Activated CD4-positive, alpha-beta T cell treated with anti-CD3 and anti-CD28 coated beads for 36 hours (primary cell): ENCODE results near the gene LGALS7. TPM values are rescaled to one million over a fixed set of nuclear protein-coding genes. Genes with fewer than 3 reads are reported as not detected.

Source experiments
- ATAC-seq: fragments of 200-7000 bp; cut with Tn5 transposase; one replicate; pipeline ENCODE4 v1.10.0; 2021; ENCODE audit warnings: mild to moderate bottlenecking, moderate library complexity
- CTCF ChIA-PET: fragments of 350-600 bp; sonication (Branson Sonifier 250); formaldehyde crosslinking; loops from one replicate; lab custom pipeline; 2021; ENCODE audit warnings: antibody characterized with exemption; lab: Charles Lee
- POLR2A ChIA-PET: fragments of 350-600 bp; sonication (Branson Sonifier 250); formaldehyde crosslinking; loops from one replicate; lab custom pipeline; 2021; ENCODE audit warnings: antibody characterized with exemption, inconsistent platforms; lab: Charles Lee
- DNase-seq: peaks from one replicate; pipeline ENCODE4 v3.0.0-alpha.2; 2020
- H3K27ac Mint-ChIP-seq: one replicate; pipeline ENCODE4 v1.8.0; 2021; ENCODE audit warnings: mixed read lengths
- H3K27me3 Mint-ChIP-seq: one replicate; pipeline ENCODE4 v1.8.0; 2021; ENCODE audit warnings: mixed read lengths
- H3K36me3 Mint-ChIP-seq: one replicate; pipeline ENCODE4 v1.8.0; 2021; ENCODE audit warnings: low read depth, mixed read lengths
- H3K4me1 Mint-ChIP-seq: one replicate; pipeline ENCODE4 v1.8.0; 2021; ENCODE audit warnings: mixed read lengths
- H3K4me3 Mint-ChIP-seq: one replicate; pipeline ENCODE4 v1.8.0; 2021; ENCODE audit warnings: mild to moderate bottlenecking, moderate library complexity, mixed read lengths
- H3K9me3 Mint-ChIP-seq: one replicate; pipeline ENCODE4 v1.8.0; 2021; ENCODE audit warnings: low read depth, mixed read lengths
- intact Hi-C, 2 experiments: fragments of 100-400 bp; cut with DNase I in 1 of 2; cut with micrococcal nuclease in 1 of 2; formaldehyde crosslinking; loops; one replicate each; pipeline versions ENCODE4 v1.14.2 to v1.15.1; 2022 to 2024; cut with DNase I, micrococcal nuclease
- total RNA-seq, 2 experiments: library from RNA; stranded (reverse); gene quantifications; one replicate each; pipeline ENCODE4 v1.2.3, GENCODE V29; 2021

LGALS7 gene
- total RNA-seq, 2 experiments from 2014 or later, result not detected

- ChIA-PET CTCF (interaction anchor here (0.6 kb wide), 1 partner anchor 133 kb away, joined by 3 read pairs; no protein-coding TSS in a partner anchor), POLR2A (no interaction called here)
- Mint-ChIP-seq H3K4me3 (no peak overlapping the region), H3K4me1 (peaks cover 27% of the 10 kb centered on the region), H3K27me3 (peaks cover 2% of the 10 kb centered on the region), H3K36me3 (peaks cover 12% of the 10 kb centered on the region), H3K9me3 (no peaks in the 10 kb centered on the region), H3K27ac (no peak overlapping the region)
- DNase-seq (no peak), ATAC-seq (no peak)
- intact Hi-C loops, result loop anchor here (5.0 kb wide), 2 partner anchors 111 to 156 kb away; no protein-coding TSS in a partner anchor
Observed at GRCh38 chr19:38731654-38732301, 41.5 kb downstream of the LGALS7 start.

GRCh38 chr19:38730731-38731589, 42.4 kb downstream of the LGALS7 start:
- peaks cover 15% of the 10 kb centered on the region for H3K36me3 Mint-ChIP-seq
- DNase-seq, result no peak
- no peak overlapping the region for H3K4me3 Mint-ChIP-seq
- H3K27me3 Mint-ChIP-seq, result no peaks in the 10 kb centered on the region
- H3K27ac Mint-ChIP-seq, result peak overlapping the region; percentile 60
- H3K4me1 Mint-ChIP-seq, result peaks cover 24% of the 10 kb centered on the region
- H3K9me3 Mint-ChIP-seq, result no peaks in the 10 kb centered on the region
- ChIA-PET CTCF (interaction anchor here (0.6 to 2.0 kb wide), 6 partner anchors 45 to 198 kb away, joined by 3 to 5 read pairs (median 4); no protein-coding TSS in a partner anchor), POLR2A (interaction anchor here (0.6 kb wide), 1 partner anchor 232 kb away, joined by 8 read pairs; no protein-coding TSS in a partner anchor)
- intact Hi-C loops, result loop anchor here (5.0 kb wide), 2 partner anchors 111 to 156 kb away; no protein-coding TSS in a partner anchor
- no peak for ATAC-seq

DNA sequence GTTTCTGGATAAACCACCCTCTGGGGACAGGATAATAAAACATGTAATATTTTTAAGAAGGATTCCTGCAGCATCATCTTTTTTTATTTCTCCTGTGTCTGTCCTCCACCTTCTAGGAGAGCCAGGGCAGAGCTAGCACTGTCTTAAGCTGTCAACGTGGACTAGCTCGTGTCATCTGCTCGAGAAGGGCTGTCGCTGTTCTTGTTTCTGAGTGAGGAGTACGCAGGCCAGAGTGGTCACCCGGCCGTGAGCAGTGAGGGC, 42.9 kb downstream of the LGALS7 start:
- no peaks in the 10 kb centered on the region for H3K9me3 Mint-ChIP-seq
- peaks cover 17% of the 10 kb centered on the region for H3K36me3 Mint-ChIP-seq
- peaks cover 23% of the 10 kb centered on the region for H3K4me1 Mint-ChIP-seq
- no peak overlapping the region for H3K4me3 Mint-ChIP-seq
- no peak for DNase-seq
- no peaks in the 10 kb centered on the region for H3K27me3 Mint-ChIP-seq
- no peak for ATAC-seq
- POLR2A ChIA-PET, result interaction anchor here (0.6 kb wide), 1 partner anchor 233 kb away, joined by 8 read pairs; no protein-coding TSS in a partner anchor
- intact Hi-C loops, result loop anchor here (5.0 kb wide), 2 partner anchors 112 to 157 kb away; no protein-coding TSS in a partner anchor
- CTCF ChIA-PET, result interaction anchor here (0.6 to 2.0 kb wide), 6 partner anchors 34 to 210 kb away, joined by 3 to 5 read pairs (median 4); no protein-coding TSS in a partner anchor
- H3K27ac Mint-ChIP-seq, result peak overlapping the region; percentile 60

DNA sequence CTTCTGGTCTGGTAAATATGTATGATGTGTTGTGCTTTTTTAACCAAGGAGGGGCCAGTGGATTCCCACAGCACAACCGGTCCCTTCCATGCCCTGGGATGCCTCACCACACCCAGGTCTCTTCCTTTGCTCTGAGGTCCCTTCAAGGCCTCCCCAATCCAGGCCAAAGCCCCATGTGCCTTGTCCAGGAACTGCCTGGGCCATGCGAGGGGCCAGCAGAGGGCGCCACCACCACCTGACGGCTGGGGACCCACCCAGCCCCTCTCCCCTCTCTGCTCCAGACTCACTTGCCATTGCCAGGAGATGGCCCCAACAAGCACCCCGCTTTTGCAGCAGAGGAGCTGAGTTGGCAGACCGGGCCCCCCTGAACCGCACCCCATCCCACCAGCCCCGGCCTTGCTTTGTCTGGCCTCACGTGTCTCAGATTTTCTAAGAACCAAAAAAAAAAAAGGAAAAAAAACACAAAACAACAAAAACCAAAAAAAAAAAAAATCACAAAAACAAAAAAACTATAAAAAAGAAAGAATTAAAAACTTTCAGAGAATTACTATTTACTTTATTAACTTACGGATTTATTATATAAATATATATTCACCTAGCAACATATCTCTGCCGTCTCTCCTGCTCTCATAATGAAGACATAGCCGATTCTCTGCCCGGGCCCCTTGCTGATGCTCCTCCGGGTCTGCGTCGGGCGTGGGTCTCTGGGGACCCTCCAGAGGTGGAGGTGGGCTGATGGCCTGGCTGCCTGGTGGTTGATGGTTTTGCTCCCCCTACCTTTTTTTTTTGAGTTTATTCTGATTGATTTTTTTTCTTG, 43.5 kb downstream of the LGALS7 start:
- ChIA-PET POLR2A (interaction anchor here (0.6 kb wide), 1 partner anchor 233 kb away, joined by 8 read pairs; no protein-coding TSS in a partner anchor), CTCF (interaction anchor here (0.6 to 2.0 kb wide), 6 partner anchors 33 to 210 kb away, joined by 3 to 5 read pairs (median 4); no protein-coding TSS in a partner anchor)
- peaks cover 17% of the 10 kb centered on the region for H3K36me3 Mint-ChIP-seq
- ATAC-seq (peak; percentile 82), DNase-seq (peak; percentile 92)
- H3K27me3 Mint-ChIP-seq, result no peaks in the 10 kb centered on the region
- intact Hi-C loops, result loop anchor here (1.0 to 5.0 kb wide), 5 partner anchors 108 to 202 kb away; partner anchors contain the start of genes MRPS12 (in 2 of the 2) and SARS2 (in 2 of the 2)
- H3K9me3 Mint-ChIP-seq, result no peaks in the 10 kb centered on the region
- peaks cover 18% of the 10 kb centered on the region for H3K4me1 Mint-ChIP-seq
- H3K27ac Mint-ChIP-seq, result peak overlapping the region; percentile 60
- H3K4me3 Mint-ChIP-seq, result no peak overlapping the region

GRCh38 chr19:38728752-38729541, 44.4 kb downstream of the LGALS7 start:
- ChIA-PET CTCF (interaction anchor here (0.9 to 2.0 kb wide), 3 partner anchors 103 to 159 kb away, joined by 4 to 5 read pairs (median 5); partner anchors contain the start of gene ECH1), POLR2A (no interaction called here)
- no peak overlapping the region for H3K27ac Mint-ChIP-seq
- H3K4me3 Mint-ChIP-seq, result no peak overlapping the region
- ATAC-seq, result no peak
- H3K4me1 Mint-ChIP-seq, result peaks cover 11% of the 10 kb centered on the region
- no peak for DNase-seq
- intact Hi-C loops, result loop anchor here (1.0 to 5.0 kb wide), 3 partner anchors 109 to 203 kb away; partner anchors contain the start of genes MRPS12 (in 2 of the 2) and SARS2 (in 2 of the 2)
- peaks cover 17% of the 10 kb centered on the region for H3K36me3 Mint-ChIP-seq
- H3K27me3 Mint-ChIP-seq, result no peaks in the 10 kb centered on the region
- no peaks in the 10 kb centered on the region for H3K9me3 Mint-ChIP-seq

DNA sequence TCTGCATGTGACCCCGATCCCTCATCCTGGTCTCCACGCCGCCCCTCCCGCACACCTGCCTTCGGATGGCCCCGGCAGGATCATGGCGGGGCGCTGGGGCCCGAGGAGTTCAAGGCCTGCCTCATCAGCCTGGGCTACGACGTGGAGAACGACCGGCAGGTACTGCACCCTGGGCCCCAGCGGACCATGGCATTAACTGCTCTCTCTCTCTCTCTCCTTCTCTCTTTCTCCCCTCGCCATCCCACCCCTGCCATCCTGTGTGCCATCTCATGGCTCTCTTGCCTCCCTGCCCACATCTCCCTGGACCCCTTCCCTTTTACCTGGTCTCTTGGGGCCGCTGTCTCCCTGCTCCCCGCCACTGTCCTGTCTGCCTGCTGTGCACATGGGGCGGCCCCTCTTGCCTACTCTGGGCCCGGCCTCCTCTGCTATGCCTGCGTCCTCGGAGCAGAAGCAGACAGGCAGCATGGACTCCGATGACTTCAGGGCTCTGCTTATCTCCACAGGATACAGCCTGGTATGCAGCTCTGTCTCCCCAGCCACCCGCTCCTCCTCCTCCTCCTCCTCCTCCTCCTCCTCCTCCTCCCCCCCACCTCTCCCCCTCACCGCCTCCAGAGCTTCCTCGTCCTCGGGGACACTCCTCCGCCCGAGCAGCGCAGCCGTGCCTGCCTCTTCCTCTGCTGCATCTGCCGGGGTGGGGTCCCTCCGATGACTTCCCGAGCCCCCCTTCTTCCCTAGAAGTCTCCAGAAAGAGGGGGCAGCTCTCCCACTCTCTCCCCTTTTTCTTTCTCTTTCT, 45.3 kb downstream of the LGALS7 start:
- H3K9me3 Mint-ChIP-seq, result no peaks in the 10 kb centered on the region
- CTCF ChIA-PET, result interaction anchor here (0.5 to 1.2 kb wide), 4 partner anchors 46 to 160 kb away, joined by 3 to 5 read pairs (median 4); partner anchors contain the start of gene ECH1
- H3K4me1 Mint-ChIP-seq, result peaks cover 8% of the 10 kb centered on the region
- intact Hi-C loops, result loop anchor here in 1 of 2 experiments (5.0 kb wide), 1 partner anchor 204 kb away; the partner anchor contains the start of genes MRPS12 and SARS2
- no peak overlapping the region for H3K4me3 Mint-ChIP-seq
- DNase-seq (no peak), ATAC-seq (no peak)
- H3K27me3 Mint-ChIP-seq, result no peaks in the 10 kb centered on the region
- no peak overlapping the region for H3K27ac Mint-ChIP-seq
- H3K36me3 Mint-ChIP-seq, result peaks cover 19% of the 10 kb centered on the region
- POLR2A ChIA-PET, result no interaction called here

DNA sequence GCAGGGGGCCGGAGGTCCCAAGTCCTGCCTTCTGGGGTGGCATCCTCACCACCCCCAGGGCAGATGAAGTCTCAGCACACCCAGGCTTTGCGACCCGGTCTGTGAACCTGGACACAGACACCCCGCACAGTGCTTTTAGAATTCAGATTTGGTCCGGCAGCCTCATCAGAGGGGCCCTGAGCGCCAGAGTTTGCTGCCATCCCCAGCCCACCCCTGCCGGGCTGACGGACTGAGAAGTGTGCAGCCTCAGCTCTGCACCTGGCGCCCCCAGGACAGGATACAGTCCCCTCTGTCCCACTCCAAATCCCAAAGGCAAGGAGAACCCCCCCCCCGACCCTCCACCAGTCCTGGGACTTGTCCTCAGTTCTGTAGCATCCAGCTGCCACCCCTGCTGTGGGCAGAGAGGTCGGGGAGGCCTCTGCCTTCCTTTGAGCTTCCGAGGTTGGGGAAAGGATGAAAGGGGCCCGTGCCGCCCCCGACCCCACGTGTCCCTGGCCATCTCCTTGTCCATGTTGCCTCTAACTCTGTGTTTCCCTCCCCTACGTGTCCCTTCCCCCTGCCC, 45.9 kb downstream of the LGALS7 start:
- H3K27ac Mint-ChIP-seq, result no peak overlapping the region
- peaks cover 8% of the 10 kb centered on the region for H3K4me1 Mint-ChIP-seq
- H3K36me3 Mint-ChIP-seq, result peaks cover 19% of the 10 kb centered on the region
- POLR2A ChIA-PET, result interaction anchor here (0.5 kb wide), 1 partner anchor 117 kb away, joined by 5 read pairs; no protein-coding TSS in a partner anchor
- H3K4me3 Mint-ChIP-seq, result no peak overlapping the region
- no peak for ATAC-seq
- intact Hi-C loops, result loop anchor here in 1 of 2 experiments (5.0 kb wide), 1 partner anchor 205 kb away; the partner anchor contains the start of genes MRPS12 and SARS2
- no peak for DNase-seq
- CTCF ChIA-PET, result interaction anchor here (0.6 to 1.1 kb wide), 2 partner anchors 137 to 449 kb away, joined by 3 read pairs; no protein-coding TSS in a partner anchor
- no peaks in the 10 kb centered on the region for H3K27me3 Mint-ChIP-seq
- H3K9me3 Mint-ChIP-seq, result no peaks in the 10 kb centered on the region

DNA sequence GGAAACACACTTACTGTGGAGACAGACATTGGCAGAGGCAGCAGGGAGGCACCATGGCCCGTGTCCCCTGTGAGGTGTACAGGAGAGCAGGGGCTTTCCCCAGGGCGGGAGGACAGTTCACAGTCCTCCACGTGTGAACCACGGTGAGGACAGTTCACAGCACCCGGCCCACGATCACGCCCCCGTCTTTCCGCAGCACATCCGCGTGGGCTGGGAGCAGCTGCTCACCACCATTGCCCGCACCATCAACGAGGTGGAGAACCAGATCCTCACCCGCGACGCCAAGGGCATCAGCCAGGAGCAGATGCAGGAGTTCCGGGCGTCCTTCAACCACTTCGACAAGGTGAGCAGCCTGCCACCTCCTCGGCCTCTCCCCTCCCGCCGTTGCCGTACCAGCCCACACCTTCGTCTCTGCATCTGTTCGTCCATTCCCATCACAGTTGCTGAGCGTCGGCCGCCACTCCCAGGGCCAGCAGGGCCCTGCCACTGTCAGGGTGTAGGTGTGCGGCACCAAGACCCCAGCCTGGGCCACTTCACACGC, 46.5 kb downstream of the LGALS7 start:
- Mint-ChIP-seq H3K27ac (no peak overlapping the region), H3K4me1 (peaks cover 8% of the 10 kb centered on the region), H3K9me3 (no peaks in the 10 kb centered on the region), H3K36me3 (peaks cover 19% of the 10 kb centered on the region), H3K4me3 (no peak overlapping the region), H3K27me3 (no peaks in the 10 kb centered on the region)
- POLR2A ChIA-PET, result interaction anchor here (0.5 kb wide), 1 partner anchor 118 kb away, joined by 5 read pairs; no protein-coding TSS in a partner anchor
- no peak for DNase-seq
- CTCF ChIA-PET, result interaction anchor here (0.6 to 1.4 kb wide), 3 partner anchors 13 to 449 kb away, joined by 3 to 4 read pairs (median 3); no protein-coding TSS in a partner anchor
- no peak for ATAC-seq
- intact Hi-C loops, result loop anchor here in 1 of 2 experiments (5.0 kb wide), 1 partner anchor 205 kb away; the partner anchor contains the start of genes MRPS12 and SARS2
